A549 (cell line): ENCODE measurements around the gene DSCAML1. TPM values are rescaled to one million over a fixed set of nuclear protein-coding genes. Genes with fewer than 3 reads are reported as not detected.

Experiments used
- ATAC-seq, 2 experiments: fragments of 200-7000 bp in 1 of 2; fragments of >200 bp in 1 of 2; cut with Nextera tagmentation in 1 of 2; cut with Tn5 transposase in 1 of 2; 3 replicates each; pipeline versions ENCODE4 v1.8.0 to v1.9.1; 2018 to 2020; ENCODE audit warnings: mild to moderate bottlenecking in 1 of 2, moderate library complexity in 1 of 2
- CTCF ChIA-PET: fragments of 300-600 bp; sonication (Branson Sonifier 250); formaldehyde crosslinking; extraction: SDS; loops from one replicate; lab custom pipeline; 2021; ENCODE audit warnings: antibody characterized with exemption, inconsistent platforms; lab: Yijun Ruan, JAX
- POLR2A ChIA-PET: fragments of 350-600 bp; formaldehyde crosslinking; extraction: SDS; loops from one replicate; lab custom pipeline; 2021; ENCODE audit warnings: antibody characterized with exemption, inconsistent platforms; lab: Yijun Ruan, JAX
- DNase-seq, 2 experiments: peaks; one replicate each; pipeline versions ENCODE4 v3.0.0 to v3.0.0-alpha.2; 2011 to 2016; ENCODE audit warnings: low read depth in 1 of 2, low spot score in 1 of 2
- FAIRE-seq: peaks from 2 replicates; lab custom pipeline; 2011; peaks lifted over from hg19 to GRCh38; lab: Jason Lieb, UNC
- H3K27ac ChIP-seq, 2 experiments: fragments of >200 bp; sonication (Bioruptor Twin); formaldehyde crosslinking; 3 replicates each; pipeline ENCODE4 v1.5.1; 2016 to 2017
- H3K4me1 ChIP-seq: fragments of >200 bp; sonication (Bioruptor Twin); formaldehyde crosslinking; 3 replicates; pipeline ENCODE4 v1.6.1; 2016
- H3K4me2 ChIP-seq: fragments of >200 bp; sonication (Bioruptor Twin); formaldehyde crosslinking; 3 replicates; pipeline ENCODE4 v1.6.1; 2016
- H3K4me3 ChIP-seq: fragments of >200 bp; sonication (Bioruptor Twin); formaldehyde crosslinking; 3 replicates; pipeline ENCODE4 v1.5.1; 2016
- H3K9me3 ChIP-seq: fragments of >200 bp; sonication (Bioruptor Twin); formaldehyde crosslinking; 3 replicates; pipeline ENCODE4 v1.6.1; 2016
- ATOH8 ChIP-seq: fragments of 250-450 bp; sonication (Bioruptor Pico); IDR thresholded peaks from 2 replicates; pipeline ENCODE4 v1.5.0; 2020; ENCODE audit warnings: low read depth, mild to moderate bottlenecking, moderate library complexity
- BHLHE40 ChIP-seq: IDR thresholded peaks from 2 replicates; pipeline ENCODE4 v1.6.1; 2012; ENCODE audit warnings: low read depth, low read length, inconsistent platforms
- CBX8 ChIP-seq: fragments of 200-600 bp; sonication (generic); IDR thresholded peaks from 2 replicates; pipeline ENCODE4 v1.6.1; 2016
- CTCF ChIP-seq: fragments of >200 bp; sonication (Bioruptor Twin); formaldehyde crosslinking; IDR thresholded peaks from 3 replicates; pipeline ENCODE4 v1.5.1; 2016
- EHMT2 ChIP-seq: fragments of 200-600 bp; sonication (generic); IDR thresholded peaks from 2 replicates; pipeline ENCODE4 v1.6.1; 2016; ENCODE audit warnings: antibody characterized with exemption, low read depth, mild to moderate bottlenecking, moderate library complexity
- ELK1 ChIP-seq: fragments of 150-350 bp; IDR thresholded peaks from 2 replicates; pipeline ENCODE4 v1.6.1; 2014; ENCODE audit warnings: low read depth, mild to moderate bottlenecking, low read length
- EP300 ChIP-seq, 2 experiments: fragments of >200 bp; sonication (Bioruptor Twin); formaldehyde crosslinking; IDR thresholded peaks; 2 replicates in 1 of 2; 3 replicates in 1 of 2; pipeline ENCODE4 v1.6.1; 2016 to 2017
- ESRRA ChIP-seq: fragments of 150-350 bp; IDR thresholded peaks from 2 replicates; pipeline ENCODE4 v1.6.1; 2014; ENCODE audit warnings: mild to moderate bottlenecking, low read length, borderline replicate concordance
- FOXS1 ChIP-seq: fragments of 250-450 bp; sonication (Bioruptor Pico); IDR thresholded peaks from 2 replicates; pipeline ENCODE4 v1.5.0; 2020; ENCODE audit warnings: mild to moderate bottlenecking, moderate library complexity
- HDAC2 ChIP-seq: fragments of 200-600 bp; sonication (generic); IDR thresholded peaks from 2 replicates; pipeline ENCODE4 v1.6.1; 2016
- MAZ ChIP-seq: fragments of 150-350 bp; IDR thresholded peaks from 2 replicates; pipeline ENCODE4 v1.6.1; 2014; ENCODE audit warnings: antibody characterized with exemption, low read depth, low read length, borderline replicate concordance
- NFE2L2 ChIP-seq: fragments of 150-350 bp; conservative IDR thresholded peaks from 2 replicates; pipeline ENCODE4 v1.6.1; 2014; ENCODE audit warnings: low read length
- NPAS2 ChIP-seq: fragments of 250-450 bp; sonication (Bioruptor Pico); IDR thresholded peaks from 2 replicates; pipeline ENCODE4 v1.8.0; 2022; ENCODE audit warnings: mild to moderate bottlenecking, moderate library complexity, borderline replicate concordance
- PBX3 ChIP-seq: IDR thresholded peaks from 2 replicates; pipeline ENCODE4 v1.6.1; 2012
- POLR2AphosphoS2 ChIP-seq: conservative IDR thresholded peaks from 2 replicates; pipeline ENCODE4 v1.6.1; 2012; ENCODE audit warnings: low read length, improper control_type of control experiment, inconsistent platforms
- RAD21 ChIP-seq, 2 experiments: fragments of >200 bp in 1 of 2; sonication (Bioruptor Twin) in 1 of 2; formaldehyde crosslinking in 1 of 2; IDR thresholded peaks in 1 of 2; conservative IDR thresholded peaks in 1 of 2; 2 replicates in 1 of 2; 3 replicates in 1 of 2; pipeline ENCODE4 v1.6.1; 2012 to 2018; ENCODE audit warnings: inconsistent platforms in 1 of 2
- RCOR1 ChIP-seq: fragments of 150-350 bp; IDR thresholded peaks from 2 replicates; pipeline ENCODE4 v1.6.1; 2014; ENCODE audit warnings: antibody characterized with exemption, low read length, low read depth
- RFX5 ChIP-seq: fragments of 450-650 bp; IDR thresholded peaks from 2 replicates; pipeline ENCODE4 v1.7.1; 2014; ENCODE audit warnings: antibody characterized with exemption, mild to moderate bottlenecking, moderate library complexity
- SMC3 ChIP-seq: fragments of >200 bp; sonication (Bioruptor Twin); formaldehyde crosslinking; IDR thresholded peaks from 3 replicates; pipeline ENCODE4 v1.6.1; 2018; ENCODE audit warnings: inconsistent platforms
- SREBF2 ChIP-seq: fragments of 450-650 bp; IDR thresholded peaks from 2 replicates; pipeline ENCODE4 v1.6.1; 2014; ENCODE audit warnings: mild to moderate bottlenecking, moderate library complexity
- TFCP2L1 ChIP-seq: fragments of 250-450 bp; sonication (Bioruptor Pico); IDR thresholded peaks from 2 replicates; pipeline ENCODE4 v1.5.0; 2021; ENCODE audit warnings: mild to moderate bottlenecking
- TP53 ChIP-seq: fragments of 250-450 bp; sonication (Bioruptor Pico); IDR thresholded peaks from 2 replicates; pipeline ENCODE4 v1.5.0; 2021; ENCODE audit warnings: mild to moderate bottlenecking, moderate library complexity
- USF2 ChIP-seq: fragments of 450-650 bp; IDR thresholded peaks from 2 replicates; pipeline ENCODE4 v1.6.1; 2014; ENCODE audit warnings: antibody characterized with exemption
- WGBS: methylation state at CpG from one replicate; pipeline ENCODE4 v1.1.6; 2017; ENCODE audit errors: missing lambda C conversion rate; 5-methylcytosine and 5-hydroxymethylcytosine counted together
- polyA plus RNA-seq, 4 experiments: library from polyadenylated mRNA; depleted of rRNA in 3 of 4; stranded (reverse); fragments of >200 nt; fragmentation: RNase III in 1 of 4; extraction: RNeasy Plus Mini Kit Qiagen cat#74134 plus additional on column Dnase treatment in 1 of 4; gene quantifications; 2 replicates in 3 of 4; 3 replicates in 1 of 4; pipeline ENCODE4 v1.2.3, GENCODE V29; 2011 to 2017

Gene DSCAML1
- polyA plus RNA-seq, 2 of the 4 experiments (the other 2 are of a cell fraction), result 0.12 to 0.31 TPM

GRCh38 chr11:117517097-117517496, 279.9 kb downstream of the DSCAML1 start (continued):
- TF ChIP-seq MAZ, result no peak
- no peak for TF ChIP-seq TFCP2L1 (CRISPR knock-in tag)
- TF ChIP-seq SMC3, result no peak
- TF ChIP-seq USF2, result no peak

- CTCF ChIA-PET, result no interaction called here
- no peak for TF ChIP-seq HDAC2
- no peak for TF ChIP-seq RAD21 (conservative IDR thresholded peaks at IDR 0.05 in 1 of 2, IDR thresholded peaks at IDR 0.05 in 1 of 2)
- no peak for TF ChIP-seq NPAS2 (CRISPR knock-in tag)
- TF ChIP-seq, all 56 proteins: peak for 0
- ATAC-seq, result no peak
These were observed 280.9 kb downstream of the DSCAML1 start for GRCh38 chr11:117515892-117516787.

GRCh38 chr11:117514256-117514655, 282.8 kb downstream of the DSCAML1 start:
- ATAC-seq, result no peak
- H3K4me3 ChIP-seq, result no peak overlapping the region
- H3K27ac ChIP-seq, result no peak overlapping the region
- ChIA-PET CTCF (interaction anchor here (0.6 kb wide), 2 partner anchors 8 to 203 kb away, joined by 3 read pairs; no protein-coding TSS in a partner anchor), POLR2A (no interaction called here)
- no peaks in the 10 kb centered on the region for H3K9me3 ChIP-seq
- no peak for DNase-seq
- H3K4me2 ChIP-seq, result no peak overlapping the region
- TF ChIP-seq POLR2AphosphoS2, result no peak
- no peak for TF ChIP-seq TP53 (CRISPR knock-in tag)
- TF ChIP-seq ESRRA, result no peak
- TF ChIP-seq, all 56 proteins: peak for 0
- no peak for FAIRE-seq
- H3K4me1 ChIP-seq, result no peaks in the 10 kb centered on the region
- 89% methylated on average over 4 of the region's 4 CpGs for WGBS

More at GRCh38 chr11:117515892-117516787, 280.9 kb downstream of the DSCAML1 start:
- no peak overlapping the region for H3K27ac ChIP-seq
- no peaks in the 10 kb centered on the region for H3K9me3 ChIP-seq
- H3K4me1 ChIP-seq, result no peaks in the 10 kb centered on the region
- DNase-seq, result no peak
- POLR2A ChIA-PET, result no interaction called here
- no peak for FAIRE-seq
- H3K4me2 ChIP-seq, result no peak overlapping the region
- WGBS, result 74% methylated on average over 16 of the region's 21 CpGs
- no peak overlapping the region for H3K4me3 ChIP-seq

- CTCF ChIA-PET, result interaction anchor here (0.7 kb wide), 1 partner anchor 16 kb away, joined by 3 read pairs; no protein-coding TSS in a partner anchor
- no peak for ATAC-seq
- TF ChIP-seq PBX3 (no peak), FOXS1 (no peak), BHLHE40 (no peak), NFE2L2 (no peak), TP53 (CRISPR knock-in tag) (no peak), RFX5 (no peak), CTCF (no peak), SREBF2 (no peak), EP300 (IDR thresholded peaks at IDR 0.05) (no peak), NPAS2 (CRISPR knock-in tag) (no peak), EHMT2 (no peak), ATOH8 (CRISPR knock-in tag) (no peak), RCOR1 (no peak), CBX8 (no peak), ELK1 (no peak)
- TF ChIP-seq, all 56 proteins: peak for 0
- WGBS, result 47% methylated on average over 5 of the region's 5 CpGs
- no peaks in the 10 kb centered on the region for H3K9me3 ChIP-seq
- no peak overlapping the region for H3K4me2 ChIP-seq
- no peak for DNase-seq
- H3K4me1 ChIP-seq, result no peaks in the 10 kb centered on the region
- H3K27ac ChIP-seq, result no peak overlapping the region
- H3K4me3 ChIP-seq, result no peak overlapping the region
- no peak for FAIRE-seq
- POLR2A ChIA-PET, result no interaction called here
These were observed 283.4 kb downstream of the DSCAML1 start for GRCh38 chr11:117513666-117514065.
